NCI-H2171 treated with DMSO at 0.1 percent for 48 hours (cell line): ENCODE results near the gene USP17L19.
"Not testable (repeated sequence)": the region's sequence is repeated elsewhere in the genome, so short reads cannot be mapped to it uniquely, and the experiment has no call there.

Experiments used
- DNase-seq: peaks from one replicate; lab custom pipeline; 2025; lab: John Stamatoyannopoulos, UW

Gene USP17L19, protein sequence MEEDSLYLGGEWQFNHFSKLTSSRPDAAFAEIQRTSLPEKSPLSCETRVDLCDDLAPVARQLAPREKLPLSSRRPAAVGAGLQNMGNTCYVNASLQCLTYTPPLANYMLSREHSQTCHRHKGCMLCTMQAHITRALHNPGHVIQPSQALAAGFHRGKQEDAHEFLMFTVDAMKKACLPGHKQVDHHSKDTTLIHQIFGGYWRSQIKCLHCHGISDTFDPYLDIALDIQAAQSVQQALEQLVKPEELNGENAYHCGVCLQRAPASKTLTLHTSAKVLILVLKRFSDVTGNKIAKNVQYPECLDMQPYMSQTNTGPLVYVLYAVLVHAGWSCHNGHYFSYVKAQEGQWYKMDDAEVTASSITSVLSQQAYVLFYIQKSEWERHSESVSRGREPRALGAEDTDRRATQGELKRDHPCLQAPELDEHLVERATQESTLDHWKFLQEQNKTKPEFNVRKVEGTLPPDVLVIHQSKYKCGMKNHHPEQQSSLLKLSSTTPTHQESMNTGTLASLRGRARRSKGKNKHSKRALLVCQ

DNA sequence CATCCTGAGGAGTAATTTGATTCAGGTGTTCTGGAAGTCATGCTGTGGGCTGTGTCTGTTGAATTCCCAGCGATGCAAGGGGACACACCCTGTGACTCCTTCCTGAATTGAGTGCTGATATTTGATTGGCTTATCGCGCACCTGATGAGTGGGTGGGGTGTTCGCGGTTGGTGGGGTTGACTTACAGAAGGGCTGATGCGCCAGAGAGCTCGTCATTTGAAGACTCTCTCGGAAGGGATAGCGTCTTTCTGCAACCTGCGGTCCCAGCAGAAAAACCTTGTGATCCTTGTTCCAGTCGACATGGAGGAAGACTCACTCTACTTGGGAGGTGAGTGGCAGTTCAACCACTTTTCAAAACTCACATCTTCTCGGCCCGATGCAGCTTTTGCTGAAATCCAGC lies at the start of gene USP17L19:
Gene USP17L19, plus strand, starts transcription at position 301 of the 400 bp plus-strand sequence. Its CDS starts 0 bp downstream, at position 301.
- not testable (repeated sequence) for DNase-seq

DNA sequence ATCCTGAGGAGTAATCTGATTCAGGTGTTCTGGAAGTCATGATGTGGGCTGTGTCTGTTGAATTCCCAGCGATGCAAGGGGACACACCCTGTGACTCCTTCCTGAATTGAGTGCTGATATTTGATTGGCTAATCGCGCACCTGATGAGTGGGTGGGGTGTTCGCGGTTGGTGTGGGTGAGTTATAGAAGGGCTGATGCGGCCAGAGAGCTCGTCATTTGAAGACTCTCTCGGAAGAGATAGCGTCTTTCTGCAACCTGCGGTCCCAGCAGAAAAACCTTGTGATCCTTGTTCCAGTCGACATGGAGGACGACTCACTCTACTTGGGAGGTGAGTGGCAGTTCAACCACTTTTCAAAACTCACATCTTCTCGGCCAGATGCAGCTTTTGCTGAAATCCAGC lies 42.8 kb upstream of the USP17L19 start, which contains the start of gene USP17L10:
Gene USP17L10, plus strand, starts transcription at position 301 of the 400 bp plus-strand sequence. Its CDS starts 0 bp downstream, at position 301.
- not testable (repeated sequence) for DNase-seq

DNA sequence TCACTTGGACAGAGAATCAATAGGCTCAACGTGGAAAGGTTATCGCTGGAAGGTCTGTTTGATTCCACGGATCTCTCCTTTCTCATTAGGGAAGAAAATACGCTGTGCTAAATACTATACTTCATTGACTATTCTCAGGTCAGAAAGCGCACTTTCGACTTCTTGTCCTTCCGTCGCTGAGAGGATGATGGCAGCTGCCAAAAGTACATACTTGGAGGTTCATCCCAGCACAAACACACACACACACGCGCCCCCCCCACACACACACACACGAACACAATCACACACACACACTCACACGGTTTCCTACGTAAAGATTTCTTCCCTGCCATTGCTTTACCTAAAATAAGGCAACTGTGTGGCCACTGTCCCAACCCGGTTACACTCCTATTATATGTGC lies 38.5 kb upstream of the USP17L19 start:
- DNase-seq = not testable (repeated sequence)

DNA sequence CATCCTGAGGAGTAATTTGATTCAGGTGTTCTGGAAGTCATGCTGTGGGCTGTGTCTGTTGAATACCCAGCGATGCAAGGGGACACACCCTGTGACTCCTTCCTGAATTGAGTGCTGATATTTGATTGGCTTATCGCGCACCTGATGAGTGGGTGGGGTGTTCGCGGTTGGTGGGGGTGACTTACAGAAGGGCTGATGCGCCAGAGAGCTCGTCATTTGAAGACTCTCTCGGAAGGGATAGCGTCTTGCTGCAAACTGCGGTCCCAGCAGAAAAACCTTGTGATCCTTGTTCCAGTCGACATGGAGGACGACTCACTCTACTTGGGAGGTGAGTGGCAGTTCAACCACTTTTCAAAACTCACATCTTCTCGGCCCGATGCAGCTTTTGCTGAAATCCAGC lies 38.1 kb upstream of the USP17L19 start, which contains the start of gene USP17L11:
Gene USP17L11, plus strand, starts transcription at position 301 of the 400 bp plus-strand sequence. Its CDS starts 0 bp downstream, at position 301.
- DNase-seq = not testable (repeated sequence)

DNA sequence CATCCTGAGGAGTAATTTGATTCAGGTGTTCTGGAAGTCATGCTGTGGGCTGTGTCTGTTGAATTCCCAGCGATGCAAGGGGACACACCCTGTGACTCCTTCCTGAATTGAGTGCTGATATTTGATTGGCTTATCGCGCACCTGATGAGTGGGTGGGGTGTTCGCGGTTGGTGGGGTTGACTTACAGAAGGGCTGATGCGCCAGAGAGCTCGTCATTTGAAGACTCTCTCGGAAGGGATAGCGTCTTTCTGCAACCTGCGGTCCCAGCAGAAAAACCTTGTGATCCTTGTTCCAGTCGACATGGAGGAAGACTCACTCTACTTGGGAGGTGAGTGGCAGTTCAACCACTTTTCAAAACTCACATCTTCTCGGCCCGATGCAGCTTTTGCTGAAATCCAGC lies 33.3 kb upstream of the USP17L19 start, which contains the start of gene USP17L12:
Gene USP17L12, plus strand, starts transcription at position 301 of the 400 bp plus-strand sequence. Its CDS starts 0 bp downstream, at position 301.
- DNase-seq = not testable (repeated sequence)

DNA sequence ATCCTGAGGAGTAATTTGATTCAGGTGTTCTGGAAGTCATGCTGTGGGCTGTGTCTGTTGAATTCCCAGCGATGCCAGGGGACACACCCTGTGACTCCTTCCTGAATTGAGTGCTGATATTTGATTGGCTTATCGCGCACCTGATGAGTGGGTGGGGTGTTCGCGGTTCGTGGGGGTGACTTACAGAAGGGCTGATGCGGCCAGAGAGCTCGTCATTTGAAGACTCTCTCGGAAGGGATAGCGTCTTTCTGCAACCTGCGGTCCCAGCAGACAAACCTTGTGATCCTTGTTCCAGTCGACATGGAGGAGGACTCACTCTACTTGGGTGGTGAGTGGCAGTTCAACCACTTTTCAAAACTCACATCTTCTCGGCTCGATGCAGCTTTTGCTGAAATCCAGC lies 28.6 kb upstream of the USP17L19 start, which contains the start of gene USP17L13:
Gene USP17L13, plus strand, starts transcription at position 301 of the 400 bp plus-strand sequence. Its CDS starts 0 bp downstream, at position 301.
- not testable (repeated sequence) for DNase-seq

DNA sequence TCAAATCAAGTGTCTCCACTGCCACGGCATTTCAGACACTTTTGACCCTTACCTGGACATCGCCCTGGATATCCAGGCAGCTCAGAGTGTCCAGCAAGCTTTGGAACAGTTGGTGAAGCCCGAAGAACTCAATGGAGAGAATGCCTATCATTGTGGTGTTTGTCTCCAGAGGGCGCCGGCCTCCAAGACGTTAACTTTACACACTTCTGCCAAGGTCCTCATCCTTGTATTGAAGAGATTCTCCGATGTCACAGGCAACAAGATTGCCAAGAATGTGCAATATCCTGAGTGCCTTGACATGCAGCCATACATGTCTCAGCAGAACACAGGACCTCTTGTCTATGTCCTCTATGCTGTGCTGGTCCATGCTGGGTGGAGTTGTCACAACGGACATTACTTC lies 22.9 kb upstream of the USP17L19 start:
- DNase-seq = not testable (repeated sequence)

DNA sequence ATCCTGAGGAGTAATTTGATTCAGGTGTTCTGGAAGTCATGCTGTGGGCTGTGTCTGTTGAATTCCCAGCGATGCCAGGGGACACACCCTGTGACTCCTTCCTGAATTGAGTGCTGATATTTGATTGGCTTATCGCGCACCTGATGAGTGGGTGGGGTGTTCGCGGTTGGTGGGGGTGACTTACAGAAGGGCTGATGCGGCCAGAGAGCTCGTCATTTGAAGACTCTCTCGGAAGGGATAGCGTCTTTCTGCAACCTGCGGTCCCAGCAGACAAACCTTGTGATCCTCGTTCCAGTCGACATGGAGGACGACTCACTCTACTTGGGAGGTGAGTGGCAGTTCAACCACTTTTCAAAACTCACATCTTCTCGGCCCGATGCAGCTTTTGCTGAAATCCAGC lies 19.1 kb upstream of the USP17L19 start, which contains the start of gene USP17L15:
Gene USP17L15, plus strand, starts transcription at position 301 of the 400 bp plus-strand sequence. Its CDS starts 0 bp downstream, at position 301.
- DNase-seq = not testable (repeated sequence)

DNA sequence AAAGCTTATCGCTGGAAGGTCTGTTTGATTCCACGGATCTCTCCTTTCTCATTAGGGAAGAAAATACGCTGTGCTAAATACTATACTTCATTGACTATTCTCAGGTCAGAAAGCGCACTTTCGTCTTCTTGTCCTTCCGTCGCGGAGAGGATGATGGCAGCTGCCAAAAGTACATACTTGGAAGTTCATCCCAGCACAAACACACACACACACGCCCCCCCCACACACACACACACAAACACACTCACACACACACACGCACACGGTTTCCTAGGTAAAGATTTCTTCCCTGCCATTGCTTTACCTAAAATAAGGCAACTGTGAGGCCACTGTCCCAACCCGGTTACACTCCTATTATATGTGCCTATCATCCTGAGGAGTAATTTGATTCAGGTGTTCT lies 14.7 kb upstream of the USP17L19 start:
- not testable (repeated sequence) for DNase-seq

DNA sequence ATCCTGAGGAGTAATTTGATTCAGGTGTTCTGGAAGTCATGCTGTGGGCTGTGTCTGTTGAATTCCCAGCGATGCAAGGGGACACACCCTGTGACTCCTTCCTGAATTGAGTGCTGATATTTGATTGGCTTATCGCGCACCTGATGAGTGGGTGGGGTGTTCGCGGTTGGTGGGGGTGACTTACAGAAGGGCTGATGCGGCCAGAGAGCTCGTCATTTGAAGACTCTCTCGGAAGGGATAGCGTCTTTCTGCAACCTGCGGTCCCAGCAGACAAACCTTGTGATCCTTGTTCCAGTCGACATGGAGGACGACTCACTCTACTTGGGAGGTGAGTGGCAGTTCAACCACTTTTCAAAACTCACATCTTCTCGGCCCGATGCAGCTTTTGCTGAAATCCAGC lies 9.6 kb upstream of the USP17L19 start, which contains the start of gene USP17L17:
Gene USP17L17, plus strand, starts transcription at position 301 of the 400 bp plus-strand sequence. Its CDS starts 0 bp downstream, at position 301.
- not testable (repeated sequence) for DNase-seq

DNA sequence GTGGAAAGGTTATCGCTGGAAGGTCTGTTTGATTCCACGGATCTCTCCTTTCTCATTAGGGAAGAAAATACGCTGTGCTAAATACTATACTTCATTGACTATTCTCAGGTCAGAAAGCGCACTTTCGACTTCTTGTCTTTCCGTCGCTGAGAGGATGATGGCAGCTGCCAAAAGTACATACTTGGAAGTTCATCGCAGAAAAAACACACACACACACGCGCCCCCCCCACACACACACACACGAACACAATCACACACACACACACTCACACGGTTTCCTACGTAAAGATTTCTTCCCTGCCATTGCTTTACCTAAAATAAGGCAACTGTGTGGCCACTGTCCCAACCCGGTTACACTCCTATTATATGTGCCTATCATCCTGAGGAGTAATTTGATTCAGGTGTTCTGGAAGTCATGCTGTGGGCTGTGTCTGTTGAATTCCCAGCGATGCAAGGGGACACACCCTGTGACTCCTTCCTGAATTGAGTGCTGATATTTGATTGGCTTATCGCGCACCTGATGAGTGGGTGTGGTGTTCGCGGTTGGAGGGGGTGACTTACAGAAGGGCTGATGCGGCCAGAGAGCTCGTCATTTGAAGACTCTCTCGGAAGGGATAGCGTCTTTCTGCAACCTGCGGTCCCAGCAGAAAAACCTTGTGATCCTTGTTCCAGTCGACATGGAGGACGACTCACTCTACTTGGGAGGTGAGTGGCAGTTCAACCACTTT lies 5.1 kb upstream of the USP17L19 start, which contains the start of gene USP17L18:
Gene USP17L18, plus strand, starts transcription at position 678 of the 728 bp plus-strand sequence. Its CDS starts 0 bp downstream, at position 678.
- not testable (repeated sequence) for DNase-seq

DNA sequence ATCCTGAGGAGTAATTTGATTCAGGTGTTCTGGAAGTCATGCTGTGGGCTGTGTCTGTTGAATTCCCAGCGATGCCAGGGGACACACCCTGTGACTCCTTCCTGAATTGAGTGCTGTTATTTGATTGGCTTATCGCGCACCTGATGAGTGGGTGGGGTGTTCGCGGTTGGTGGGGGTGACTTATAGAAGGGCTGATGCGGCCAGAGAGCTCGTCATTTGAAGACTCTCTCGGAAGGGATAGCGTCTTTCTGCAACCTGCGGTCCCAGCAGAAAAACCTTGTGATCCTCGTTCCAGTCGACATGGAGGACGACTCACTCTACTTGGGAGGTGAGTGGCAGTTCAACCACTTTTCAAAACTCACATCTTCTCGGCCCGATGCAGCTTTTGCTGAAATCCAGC lies 4.6 kb downstream of the USP17L19 start, which contains the start of gene USP17L20:
Gene USP17L20, plus strand, starts transcription at position 301 of the 400 bp plus-strand sequence. Its CDS starts 0 bp downstream, at position 301.
- DNase-seq = not testable (repeated sequence)

DNA sequence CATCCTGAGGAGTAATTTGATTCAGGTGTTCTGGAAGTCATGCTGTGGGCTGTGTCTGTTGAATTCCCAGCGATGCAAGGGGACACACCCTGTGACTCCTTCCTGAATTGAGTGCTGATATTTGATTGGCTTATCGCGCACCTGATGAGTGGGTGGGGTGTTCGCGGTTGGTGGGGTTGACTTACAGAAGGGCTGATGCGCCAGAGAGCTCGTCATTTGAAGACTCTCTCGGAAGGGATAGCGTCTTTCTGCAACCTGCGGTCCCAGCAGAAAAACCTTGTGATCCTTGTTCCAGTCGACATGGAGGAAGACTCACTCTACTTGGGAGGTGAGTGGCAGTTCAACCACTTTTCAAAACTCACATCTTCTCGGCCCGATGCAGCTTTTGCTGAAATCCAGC lies 9.4 kb downstream of the USP17L19 start, which contains the start of gene USP17L21:
Gene USP17L21, plus strand, starts transcription at position 301 of the 400 bp plus-strand sequence. Its CDS starts 0 bp downstream, at position 301.
- DNase-seq = not testable (repeated sequence)

DNA sequence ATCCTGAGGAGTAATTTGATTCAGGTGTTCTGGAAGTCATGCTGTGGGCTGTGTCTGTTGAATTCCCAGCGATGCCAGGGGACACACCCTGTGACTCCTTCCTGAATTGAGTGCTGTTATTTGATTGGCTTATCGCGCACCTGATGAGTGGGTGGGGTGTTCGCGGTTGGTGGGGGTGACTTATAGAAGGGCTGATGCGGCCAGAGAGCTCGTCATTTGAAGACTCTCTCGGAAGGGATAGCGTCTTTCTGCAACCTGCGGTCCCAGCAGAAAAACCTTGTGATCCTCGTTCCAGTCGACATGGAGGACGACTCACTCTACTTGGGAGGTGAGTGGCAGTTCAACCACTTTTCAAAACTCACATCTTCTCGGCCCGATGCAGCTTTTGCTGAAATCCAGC lies 14.1 kb downstream of the USP17L19 start, which contains the start of gene USP17L22:
Gene USP17L22, plus strand, starts transcription at position 301 of the 400 bp plus-strand sequence. Its CDS starts 0 bp downstream, at position 301.
- not testable (repeated sequence) for DNase-seq

DNA sequence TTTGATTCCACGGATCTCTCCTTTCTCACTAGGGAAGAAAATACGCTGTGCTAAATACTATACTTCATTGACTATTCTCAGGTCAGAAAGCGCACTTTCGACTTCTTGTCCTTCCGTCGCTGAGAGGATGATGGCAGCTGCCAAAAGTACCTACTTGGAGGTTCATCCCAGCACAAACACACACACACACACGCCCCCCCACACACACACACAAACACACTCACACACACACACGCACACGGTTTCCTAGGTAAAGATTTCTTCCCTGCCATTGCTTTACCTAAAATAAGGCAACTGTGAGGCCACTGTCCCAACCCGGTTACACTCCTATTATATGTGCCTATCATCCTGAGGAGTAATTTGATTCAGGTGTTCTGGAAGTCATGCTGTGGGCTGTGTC lies 18.5 kb downstream of the USP17L19 start:
- not testable (repeated sequence) for DNase-seq
